BJ (cell line): ENCODE data around the gene RAB3GAP2. TPM values are rescaled to one million over a fixed set of nuclear protein-coding genes. Genes with fewer than 3 reads are reported as not detected.
"Not testable (repeated sequence)": the region's sequence is repeated elsewhere in the genome, so short reads cannot be mapped to it uniquely, and the experiment has no call there.

Source experiments
- CTCF ChIA-PET: fragments of 350-600 bp; formaldehyde crosslinking; extraction: SDS; loops from one replicate; lab custom pipeline; 2021; ENCODE audit warnings: antibody characterized with exemption, inconsistent platforms; lab: Yijun Ruan, JAX
- POLR2A ChIA-PET: fragments of 300-600 bp; sonication (Branson Sonifier 250); formaldehyde crosslinking; extraction: SDS; loops from one replicate; lab custom pipeline; 2021; ENCODE audit warnings: antibody characterized with exemption; lab: Charles Lee
- DNase-seq: peaks from one replicate; pipeline ENCODE4 v3.0.0-alpha.2; 2011; ENCODE audit warnings: low read depth
- H3K27me3 ChIP-seq: 2 replicates; pipeline ENCODE4 v1.6.0; 2011; ENCODE audit warnings: low read length; ENCODE audit not compliant: control insufficient read depth, insufficient read depth
- H3K36me3 ChIP-seq: 2 replicates; pipeline ENCODE4 v1.5.1; 2011; ENCODE audit warnings: low read length; ENCODE audit not compliant: control insufficient read depth, insufficient read depth
- H3K4me3 ChIP-seq: 2 replicates; pipeline ENCODE4 v1.5.1; 2011; ENCODE audit warnings: low read depth, mild to moderate bottlenecking, control low read depth, low read length
- CTCF ChIP-seq: IDR thresholded peaks from 2 replicates; pipeline ENCODE4 v1.5.1; 2011; ENCODE audit warnings: low read depth, mild to moderate bottlenecking, control low read depth, inconsistent platforms, low read length, moderate library complexity; ENCODE audit not compliant: insufficient read depth
- polyA plus RNA-seq: library from polyadenylated mRNA; depleted of rRNA; stranded (reverse); fragments of >200 nt; gene quantifications from 2 replicates; pipeline ENCODE4 v1.2.3, GENCODE V29; 2011

Gene RAB3GAP2
- polyA plus RNA-seq, 1 experiment = 25.1 TPM

GRCh38 chr1:220267630-220268029 is 4.6 kb downstream of the RAB3GAP2 start:
- ChIA-PET POLR2A (no interaction called here), CTCF (no interaction called here)

GRCh38 chr1:220260228-220260627 is 12.0 kb downstream of the RAB3GAP2 start:
- H3K36me3 ChIP-seq, H3K27me3 ChIP-seq, DNase-seq, CTCF ChIA-PET, H3K4me3 ChIP-seq, POLR2A ChIA-PET: not testable (repeated sequence)

More at GRCh38 chr1:220267630-220268029, 4.6 kb downstream of the RAB3GAP2 start:
- Histone ChIP-seq H3K4me3 (no peak overlapping the region), H3K27me3 (no peaks in the 10 kb centered on the region), H3K36me3 (no peaks in the 10 kb centered on the region)
- TF ChIP-seq CTCF = no peak
- DNase-seq = no peak

GRCh38 chr1:220259756-220260155 is 12.5 kb downstream of the RAB3GAP2 start:
- H3K36me3 ChIP-seq, H3K4me3 ChIP-seq, DNase-seq, POLR2A ChIA-PET, H3K27me3 ChIP-seq, CTCF ChIA-PET: not testable (repeated sequence)

GRCh38 chr1:220256194-220256593 is 16.1 kb downstream of the RAB3GAP2 start:
- H3K4me3 ChIP-seq, H3K27me3 ChIP-seq, CTCF ChIA-PET, H3K36me3 ChIP-seq, POLR2A ChIA-PET, DNase-seq: not testable (repeated sequence)

- no peak for TF ChIP-seq CTCF
- no peak for DNase-seq
- H3K4me3 ChIP-seq = no peak overlapping the region
- ChIA-PET POLR2A (no interaction called here), CTCF (no interaction called here)
- H3K36me3 ChIP-seq = peaks cover 7% of the 10 kb centered on the region; the same call in 1 of the 2 replicates
- no peaks in the 10 kb centered on the region for H3K27me3 ChIP-seq
Observed at GRCh38 chr1:220255204-220255603, 17.0 kb downstream of the RAB3GAP2 start.

- DNase-seq, H3K27me3 ChIP-seq, POLR2A ChIA-PET, H3K4me3 ChIP-seq: not testable (repeated sequence)
- H3K36me3 ChIP-seq = peaks cover 11% of the 10 kb centered on the region
- CTCF ChIA-PET = interaction anchor here (1.4 kb wide), 1 partner anchor 18 kb away, joined by 3 read pairs; no protein-coding TSS in a partner anchor
Observed at GRCh38 chr1:220253290-220253689, 19.0 kb downstream of the RAB3GAP2 start.

GRCh38 chr1:220251272-220251671 is 21.0 kb downstream of the RAB3GAP2 start:
- no peak for TF ChIP-seq CTCF
- Histone ChIP-seq H3K27me3 (no peaks in the 10 kb centered on the region), H3K4me3 (no peak overlapping the region), H3K36me3 (peaks cover 11% of the 10 kb centered on the region)
- ChIA-PET CTCF (interaction anchor here (1.3 kb wide), 1 partner anchor 21 kb away, joined by 3 read pairs; no protein-coding TSS in a partner anchor), POLR2A (no interaction called here)
- no peak for DNase-seq
